GM19023 (cell line): ENCODE measurements around the gene PLAAT5.

Experiments used
- ATAC-seq: cut with Tn5 transposase; IDR thresholded peaks from one replicate; pipeline ENCODE4 v1.9.1; 2021; ENCODE audit warnings: mild to moderate bottlenecking, moderate library complexity; ENCODE audit not compliant: unreplicated experiment

The PLAAT5 gene

GRCh38 chr11:63516109-63516508, 25.1 kb upstream of the PLAAT5 start:
- ATAC-seq = no peak

- no peak for ATAC-seq
These were observed 21.8 kb upstream of the PLAAT5 start for GRCh38 chr11:63512816-63513215.

- ATAC-seq = no peak
These were observed 20.2 kb upstream of the PLAAT5 start for GRCh38 chr11:63511048-63511748.

- ATAC-seq = no peak
These were observed 19.5 kb upstream of the PLAAT5 start for GRCh38 chr11:63510360-63511047.

- ATAC-seq = no peak
These were observed 17.8 kb upstream of the PLAAT5 start for GRCh38 chr11:63508745-63509144.

- ATAC-seq = no peak
These were observed 17.0 kb upstream of the PLAAT5 start for GRCh38 chr11:63508009-63508408.

GRCh38 chr11:63507511-63507910, 16.5 kb upstream of the PLAAT5 start:
- ATAC-seq = no peak

- ATAC-seq = no peak
These were observed 15.9 kb upstream of the PLAAT5 start for GRCh38 chr11:63506876-63507275.

GRCh38 chr11:63505857-63506528, 15.0 kb upstream of the PLAAT5 start, which contains the start of gene LGALS12:
Gene LGALS12, plus strand, starts transcription at chr11:63506084. Its CDS starts 375 bp downstream, at chr11:63506459.
- no peak for ATAC-seq

- ATAC-seq = no peak
These were observed 14.1 kb upstream of the PLAAT5 start for GRCh38 chr11:63504933-63505586.

GRCh38 chr11:63504054-63504453, 13.1 kb upstream of the PLAAT5 start:
- ATAC-seq = no peak

- no peak for ATAC-seq
These were observed 12.5 kb upstream of the PLAAT5 start for GRCh38 chr11:63503492-63503891.

- ATAC-seq = no peak
These were observed 11.4 kb upstream of the PLAAT5 start for GRCh38 chr11:63502252-63502820.

GRCh38 chr11:63501236-63501635, 10.3 kb upstream of the PLAAT5 start:
- ATAC-seq = no peak

GRCh38 chr11:63499874-63500273, 8.9 kb upstream of the PLAAT5 start:
- no peak for ATAC-seq

GRCh38 chr11:63494975-63495374, 4.0 kb upstream of the PLAAT5 start:
- ATAC-seq = no peak

- ATAC-seq = no peak
These were observed 2.2 kb upstream of the PLAAT5 start for GRCh38 chr11:63493127-63493526.

- no peak for ATAC-seq
These were observed 1.5 kb upstream of the PLAAT5 start for GRCh38 chr11:63492441-63492840.

- no peak for ATAC-seq
These were observed 837 bp upstream of the PLAAT5 start for GRCh38 chr11:63491636-63492372.

- ATAC-seq = no peak
These were observed 247 bp upstream of the PLAAT5 start for GRCh38 chr11:63491240-63491587.
